ENCODE measurements around the gene IFT172. TPM values are rescaled to one million over a fixed set of nuclear protein-coding genes. Genes with fewer than 3 reads are reported as not detected.

IFT172 gene
- total and polyA plus RNA-seq, 3 donors from 2014 or later, result 76.4 to 151 (median 133) TPM

DNA sequence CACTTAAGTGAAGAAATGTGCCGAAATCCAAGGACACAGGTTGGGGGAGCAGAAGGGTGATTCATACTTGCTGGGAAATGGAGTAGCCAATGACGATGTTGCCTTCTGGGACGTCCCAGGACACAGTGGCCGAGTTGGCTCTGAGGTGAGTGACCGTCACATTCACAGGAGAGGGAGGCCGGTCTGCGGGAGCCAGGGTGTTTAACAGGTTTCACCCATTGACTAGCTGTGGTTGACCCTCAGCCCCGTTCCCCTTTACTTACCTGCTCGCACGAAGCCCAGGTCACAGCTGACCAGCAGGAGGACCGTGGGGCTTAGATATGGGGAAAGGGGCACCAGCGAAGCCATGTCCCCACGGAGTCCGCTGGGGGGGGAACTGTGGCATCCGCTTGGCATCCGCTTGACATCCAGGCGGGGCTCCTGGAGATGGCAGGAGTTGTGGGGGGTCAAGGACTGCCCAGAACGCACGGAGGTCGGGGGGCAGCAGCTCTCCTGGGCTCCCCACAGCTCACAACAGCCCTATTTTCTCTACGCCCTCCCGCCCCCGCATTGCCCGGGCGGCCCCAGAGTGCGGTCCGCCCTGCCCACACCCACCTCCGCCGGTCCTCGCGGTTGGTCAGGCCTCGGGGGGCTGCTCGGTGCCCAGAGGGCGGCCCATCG is 4.9 kb upstream of the IFT172 start:
- H3K27ac ChIP-seq, result peak overlapping the region; percentile 36 to 49
- H3K4me1 ChIP-seq, result peaks cover 11% of the 10 kb centered on the region
- peak; percentile 47 for DNase-seq
- TF ChIP-seq, protein P1, sequence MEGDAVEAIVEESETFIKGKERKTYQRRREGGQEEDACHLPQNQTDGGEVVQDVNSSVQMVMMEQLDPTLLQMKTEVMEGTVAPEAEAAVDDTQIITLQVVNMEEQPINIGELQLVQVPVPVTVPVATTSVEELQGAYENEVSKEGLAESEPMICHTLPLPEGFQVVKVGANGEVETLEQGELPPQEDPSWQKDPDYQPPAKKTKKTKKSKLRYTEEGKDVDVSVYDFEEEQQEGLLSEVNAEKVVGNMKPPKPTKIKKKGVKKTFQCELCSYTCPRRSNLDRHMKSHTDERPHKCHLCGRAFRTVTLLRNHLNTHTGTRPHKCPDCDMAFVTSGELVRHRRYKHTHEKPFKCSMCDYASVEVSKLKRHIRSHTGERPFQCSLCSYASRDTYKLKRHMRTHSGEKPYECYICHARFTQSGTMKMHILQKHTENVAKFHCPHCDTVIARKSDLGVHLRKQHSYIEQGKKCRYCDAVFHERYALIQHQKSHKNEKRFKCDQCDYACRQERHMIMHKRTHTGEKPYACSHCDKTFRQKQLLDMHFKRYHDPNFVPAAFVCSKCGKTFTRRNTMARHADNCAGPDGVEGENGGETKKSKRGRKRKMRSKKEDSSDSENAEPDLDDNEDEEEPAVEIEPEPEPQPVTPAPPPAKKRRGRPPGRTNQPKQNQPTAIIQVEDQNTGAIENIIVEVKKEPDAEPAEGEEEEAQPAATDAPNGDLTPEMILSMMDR (IDR thresholded peaks at IDR 0.05), result no peak
- TF ChIP-seq POLR2A (IDR thresholded peaks at IDR 0.05), result no peak
- H3K4me3 ChIP-seq, result peak overlapping the region; percentile 66
- intact Hi-C loops (cut with DNase I; ENCODE audit: low total_unique reads), result no loop called here
- no peaks in the 10 kb centered on the region for H3K36me3 ChIP-seq (ENCODE audit: low read depth, missing control alignments)
- WGBS, 2 donors, result 8 to 29% methylated on average over 12 to 31 of the region's 35 CpGs
- H3K27me3 ChIP-seq, result no peaks in the 10 kb centered on the region
- no peaks in the 10 kb centered on the region for H3K9me3 ChIP-seq

GRCh38 chr2:27493948-27494283 is 4.4 kb upstream of the IFT172 start:
- no peaks in the 10 kb centered on the region for H3K27me3 ChIP-seq
- WGBS, 2 donors, result 46 to 59% methylated on average over 12 to 13 of the region's 13 CpGs
- peak overlapping the region in 1 of 2 donors; percentile 36 for H3K27ac ChIP-seq
- H3K4me1 ChIP-seq, result peaks cover 12% of the 10 kb centered on the region
- TF ChIP-seq, protein P1 (IDR thresholded peaks at IDR 0.05), result no peak
- TF ChIP-seq POLR2A (IDR thresholded peaks at IDR 0.05), result no peak
- no peaks in the 10 kb centered on the region for H3K9me3 ChIP-seq
- intact Hi-C loops (cut with DNase I; ENCODE audit: low total_unique reads), result no loop called here
- H3K36me3 ChIP-seq (ENCODE audit: low read depth, missing control alignments), result no peaks in the 10 kb centered on the region
- H3K4me3 ChIP-seq, result peak overlapping the region in 1 of 2 donors; percentile 66
- no peak for DNase-seq

DNA sequence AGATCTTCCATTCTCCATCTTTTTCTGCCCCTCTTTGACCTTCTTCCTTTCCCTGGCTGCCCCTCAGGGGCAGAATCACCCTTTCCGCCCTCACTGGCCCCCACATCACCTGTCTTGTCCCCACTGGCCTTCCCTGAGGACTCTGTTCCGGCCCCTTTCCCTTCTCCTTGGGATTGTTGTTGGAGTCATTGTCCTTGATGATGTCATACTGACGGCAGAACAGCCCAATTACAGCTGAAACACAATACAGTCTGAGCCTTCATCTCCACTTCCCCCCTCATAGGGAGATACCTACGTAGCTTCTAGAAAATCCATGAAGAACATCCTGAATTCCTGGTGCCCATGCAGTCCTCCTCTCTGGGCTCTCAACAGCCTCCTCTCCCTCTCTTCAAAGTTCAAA is 3.0 kb upstream of the IFT172 start:
- no peak overlapping the region for H3K4me3 ChIP-seq
- DNase-seq, result no peak
- H3K9me3 ChIP-seq, result no peaks in the 10 kb centered on the region
- H3K4me1 ChIP-seq, result peaks cover 17% of the 10 kb centered on the region
- H3K36me3 ChIP-seq (ENCODE audit: low read depth, missing control alignments), result no peaks in the 10 kb centered on the region
- intact Hi-C loops (cut with DNase I; ENCODE audit: low total_unique reads), result no loop called here
- H3K27ac ChIP-seq, result no peak overlapping the region
- WGBS, 2 donors, result 93 to 96% methylated on average over 4 of the region's 4 CpGs
- TF ChIP-seq, protein P1 (IDR thresholded peaks at IDR 0.05), result no peak
- TF ChIP-seq POLR2A (IDR thresholded peaks at IDR 0.05), result no peak
- H3K27me3 ChIP-seq, result no peaks in the 10 kb centered on the region

GRCh38 chr2:27489118-27489497 is 435 bp downstream of the IFT172 start:
- no peaks in the 10 kb centered on the region for H3K27me3 ChIP-seq
- WGBS, 2 donors, result 0 to 1% methylated on average over 11 of the region's 11 CpGs
- TF ChIP-seq POLR2A (IDR thresholded peaks at IDR 0.05), result no peak
- TF ChIP-seq, protein P1 (IDR thresholded peaks at IDR 0.05), result no peak
- H3K27ac ChIP-seq, result peak overlapping the region in 1 of 2 donors; percentile 73
- peak; percentile 25 for DNase-seq
- intact Hi-C loops (cut with DNase I; ENCODE audit: low total_unique reads), result no loop called here
- no peaks in the 10 kb centered on the region for H3K9me3 ChIP-seq
- peak overlapping the region; percentile 63 for H3K4me3 ChIP-seq
- H3K4me1 ChIP-seq, result peaks cover 12% of the 10 kb centered on the region
- H3K36me3 ChIP-seq (ENCODE audit: low read depth, missing control alignments), result no peaks in the 10 kb centered on the region

GRCh38 chr2:27485496-27485895 is 4.0 kb downstream of the IFT172 start:
- no peak for DNase-seq
- intact Hi-C loops (cut with DNase I; ENCODE audit: low total_unique reads), result no loop called here
- Histone ChIP-seq H3K27me3 (no peaks in the 10 kb centered on the region), H3K4me1 (peaks cover 7% of the 10 kb centered on the region), H3K27ac (no peak overlapping the region), H3K36me3 (ENCODE audit: low read depth, missing control alignments) (no peaks in the 10 kb centered on the region), H3K4me3 (no peak overlapping the region), H3K9me3 (no peaks in the 10 kb centered on the region)
- 72 to 83% methylated on average over 3 of the region's 3 CpGs for WGBS, 2 donors
- TF ChIP-seq, protein P1 (IDR thresholded peaks at IDR 0.05), result no peak
- TF ChIP-seq POLR2A (IDR thresholded peaks at IDR 0.05), result no peak
